ENCODE measurements around the gene CDH13.

CDH13 gene

DNA sequence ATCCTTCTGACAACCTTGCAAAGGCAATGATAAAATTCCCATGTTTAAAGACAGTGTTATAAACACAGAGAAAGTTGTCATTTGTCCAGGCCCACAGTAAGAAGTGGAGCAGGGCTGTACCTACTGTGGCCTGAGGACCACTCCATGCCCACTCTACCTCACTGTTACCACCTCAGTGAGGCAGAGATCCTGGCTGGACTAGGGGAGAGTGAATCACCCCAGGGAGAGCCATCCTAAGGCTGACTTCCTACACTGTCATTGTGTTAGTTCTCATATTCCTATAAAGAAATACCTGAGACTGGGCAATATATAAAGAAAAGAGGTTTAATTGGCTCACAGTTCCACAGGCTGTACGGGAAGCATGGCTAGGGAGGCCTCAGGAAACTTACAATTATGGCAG, 952.3 kb downstream of the CDH13 start:
- Histone ChIP-seq H3K4me3 (ENCODE audit: low read depth, low read length) (no peak overlapping the region), H3K9me3 (ENCODE audit: insufficient read depth, low read depth, low read length) (peaks cover 2% of the 10 kb centered on the region), H2BK5ac (ENCODE audit: low read depth, low read length, poor library complexity) (no peak overlapping the region), H3K4me2 (ENCODE audit: low read length) (no peak overlapping the region), H3K4ac (ENCODE audit: low read depth, low read length) (no peak overlapping the region), H2AK5ac (ENCODE audit: low read length) (no peak overlapping the region), H3K36me3 (ENCODE audit: control insufficient read depth in 1 of 2, insufficient read depth in 2 of 2, low read length in 2 of 2) (no peaks in the 10 kb centered on the region), H3K79me2 (ENCODE audit: control insufficient read depth, insufficient read depth, low read length, poor library complexity) (no peaks in the 10 kb centered on the region), H3K4me1 (ENCODE audit: control insufficient read depth in 1 of 2, insufficient read depth in 2 of 2, low read length in 2 of 2) (no peaks in the 10 kb centered on the region), H3K27me3 (ENCODE audit: insufficient read depth, low read length) (no peaks in the 10 kb centered on the region), H3K14ac (ENCODE audit: low read length) (no peak overlapping the region), H3K79me1 (ENCODE audit: low read length) (no peaks in the 10 kb centered on the region), H3K9ac (ENCODE audit: low read length) (no peak overlapping the region), H2BK120ac (ENCODE audit: insufficient read depth, low read length, poor library complexity) (no peak overlapping the region), H4K12ac (ENCODE audit: low read depth, low read length) (no peak overlapping the region), H3K23ac (ENCODE audit: low read length) (no peak overlapping the region), H2BK12ac (ENCODE audit: low read length) (no peak overlapping the region), H3K18ac (ENCODE audit: low read length) (no peak overlapping the region), H2AFZ (ENCODE audit: insufficient read depth, low read length, poor library complexity) (no peak overlapping the region), H4K8ac (ENCODE audit: low read depth, low read length) (no peak overlapping the region), H4K91ac (ENCODE audit: low read depth, low read length) (no peak overlapping the region), H3K27ac (ENCODE audit: low read depth, low read length) (no peak overlapping the region)
- no peak for DNase-seq
- no CpG with 5 or more reads among the region's 1 CpG for WGBS (ENCODE audit: extremely low coverage, insufficient coverage, insufficient read length)

DNA sequence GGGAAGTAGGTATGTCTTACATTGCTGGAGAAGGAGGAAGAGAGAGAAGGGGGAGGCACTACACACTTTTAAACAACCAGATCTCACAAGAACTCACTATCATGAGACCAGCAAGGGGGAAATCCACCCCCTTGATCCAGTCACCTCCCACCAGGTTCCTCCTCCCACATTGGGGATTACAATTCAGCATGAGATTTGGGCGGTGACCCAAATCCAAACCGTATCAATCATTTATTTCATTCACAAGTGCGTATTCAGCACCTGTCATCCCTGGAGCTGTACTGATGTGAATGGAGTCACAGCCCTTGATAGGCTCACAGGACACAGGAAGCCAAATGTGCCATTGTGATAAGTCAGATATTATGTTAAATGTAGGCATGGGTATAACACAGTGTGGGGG, 952.7 kb downstream of the CDH13 start:
- H2BK5ac ChIP-seq (ENCODE audit: low read depth, low read length, poor library complexity), result no peak overlapping the region
- DNase-seq, result no peak
- H3K9ac ChIP-seq (ENCODE audit: low read length), result no peak overlapping the region
- no peak overlapping the region for H2AK5ac ChIP-seq (ENCODE audit: low read length)
- no peaks in the 10 kb centered on the region for H3K79me2 ChIP-seq (ENCODE audit: control insufficient read depth, insufficient read depth, low read length, poor library complexity)
- H3K4me1 ChIP-seq (ENCODE audit: control insufficient read depth in 1 of 2, insufficient read depth in 2 of 2, low read length in 2 of 2), result no peaks in the 10 kb centered on the region
- WGBS (ENCODE audit: extremely low coverage, insufficient coverage, insufficient read length), result no CpG with 5 or more reads among the region's 3 CpGs
- no peaks in the 10 kb centered on the region for H3K27me3 ChIP-seq (ENCODE audit: insufficient read depth, low read length)
- peaks cover 2% of the 10 kb centered on the region for H3K9me3 ChIP-seq (ENCODE audit: insufficient read depth, low read depth, low read length)
- H3K4ac ChIP-seq (ENCODE audit: low read depth, low read length), result no peak overlapping the region
- no peaks in the 10 kb centered on the region for H3K79me1 ChIP-seq (ENCODE audit: low read length)
- no peak overlapping the region for H3K18ac ChIP-seq (ENCODE audit: low read length)
- H3K14ac ChIP-seq (ENCODE audit: low read length), result no peak overlapping the region
- H2BK120ac ChIP-seq (ENCODE audit: insufficient read depth, low read length, poor library complexity), result no peak overlapping the region
- H4K12ac ChIP-seq (ENCODE audit: low read depth, low read length), result no peak overlapping the region
- no peak overlapping the region for H2AFZ ChIP-seq (ENCODE audit: insufficient read depth, low read length, poor library complexity)
- H3K4me2 ChIP-seq (ENCODE audit: low read length), result no peak overlapping the region
- no peak overlapping the region for H2BK12ac ChIP-seq (ENCODE audit: low read length)
- H3K36me3 ChIP-seq (ENCODE audit: control insufficient read depth in 1 of 2, insufficient read depth in 2 of 2, low read length in 2 of 2), result no peaks in the 10 kb centered on the region
- H4K91ac ChIP-seq (ENCODE audit: low read depth, low read length), result no peak overlapping the region
- H3K27ac ChIP-seq (ENCODE audit: low read depth, low read length), result no peak overlapping the region
- no peak overlapping the region for H4K8ac ChIP-seq (ENCODE audit: low read depth, low read length)
- H3K4me3 ChIP-seq (ENCODE audit: low read depth, low read length), result no peak overlapping the region
- H3K23ac ChIP-seq (ENCODE audit: low read length), result no peak overlapping the region

DNA sequence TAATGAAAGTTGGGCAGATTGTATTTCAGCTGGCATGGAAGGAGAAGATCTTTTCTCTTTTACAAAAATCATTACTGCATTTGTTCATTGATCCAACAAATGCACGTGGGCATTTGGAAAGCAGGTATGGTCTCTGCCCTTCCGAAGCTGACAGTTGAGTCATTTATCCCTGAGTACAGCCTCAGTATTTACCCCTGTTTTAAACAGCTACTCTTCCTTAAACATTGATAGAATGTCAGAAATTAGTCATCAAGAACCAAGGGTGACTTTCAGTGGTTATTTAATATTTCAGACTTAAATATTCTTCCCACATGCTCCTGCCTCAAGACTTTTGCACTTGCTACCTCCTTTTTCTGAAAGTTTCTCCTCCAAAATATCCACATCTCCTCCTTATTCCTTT, 954.3 kb downstream of the CDH13 start:
- Histone ChIP-seq H4K12ac (ENCODE audit: low read depth, low read length) (no peak overlapping the region), H3K27ac (ENCODE audit: low read depth, low read length) (no peak overlapping the region), H2BK12ac (ENCODE audit: low read length) (no peak overlapping the region), H3K79me1 (ENCODE audit: low read length) (no peaks in the 10 kb centered on the region), H2BK120ac (ENCODE audit: insufficient read depth, low read length, poor library complexity) (no peak overlapping the region), H4K8ac (ENCODE audit: low read depth, low read length) (no peak overlapping the region), H3K23ac (ENCODE audit: low read length) (no peak overlapping the region), H3K4me1 (ENCODE audit: control insufficient read depth in 1 of 2, insufficient read depth in 2 of 2, low read length in 2 of 2) (no peaks in the 10 kb centered on the region), H2AFZ (ENCODE audit: insufficient read depth, low read length, poor library complexity) (no peak overlapping the region), H3K4ac (ENCODE audit: low read depth, low read length) (no peak overlapping the region), H3K14ac (ENCODE audit: low read length) (no peak overlapping the region), H4K91ac (ENCODE audit: low read depth, low read length) (no peak overlapping the region), H3K9ac (ENCODE audit: low read length) (no peak overlapping the region), H3K4me2 (ENCODE audit: low read length) (no peak overlapping the region), H2AK5ac (ENCODE audit: low read length) (no peak overlapping the region), H3K18ac (ENCODE audit: low read length) (no peak overlapping the region), H2BK5ac (ENCODE audit: low read depth, low read length, poor library complexity) (no peak overlapping the region), H3K36me3 (ENCODE audit: control insufficient read depth in 1 of 2, insufficient read depth in 2 of 2, low read length in 2 of 2) (no peaks in the 10 kb centered on the region), H3K27me3 (ENCODE audit: insufficient read depth, low read length) (no peaks in the 10 kb centered on the region), H3K79me2 (ENCODE audit: control insufficient read depth, insufficient read depth, low read length, poor library complexity) (no peaks in the 10 kb centered on the region), H3K9me3 (ENCODE audit: insufficient read depth, low read depth, low read length) (no peaks in the 10 kb centered on the region), H3K4me3 (ENCODE audit: low read depth, low read length) (no peak overlapping the region)
- WGBS (ENCODE audit: extremely low coverage, insufficient coverage, insufficient read length), result no CpG with 5 or more reads among the region's 2 CpGs
- DNase-seq, result no peak

DNA sequence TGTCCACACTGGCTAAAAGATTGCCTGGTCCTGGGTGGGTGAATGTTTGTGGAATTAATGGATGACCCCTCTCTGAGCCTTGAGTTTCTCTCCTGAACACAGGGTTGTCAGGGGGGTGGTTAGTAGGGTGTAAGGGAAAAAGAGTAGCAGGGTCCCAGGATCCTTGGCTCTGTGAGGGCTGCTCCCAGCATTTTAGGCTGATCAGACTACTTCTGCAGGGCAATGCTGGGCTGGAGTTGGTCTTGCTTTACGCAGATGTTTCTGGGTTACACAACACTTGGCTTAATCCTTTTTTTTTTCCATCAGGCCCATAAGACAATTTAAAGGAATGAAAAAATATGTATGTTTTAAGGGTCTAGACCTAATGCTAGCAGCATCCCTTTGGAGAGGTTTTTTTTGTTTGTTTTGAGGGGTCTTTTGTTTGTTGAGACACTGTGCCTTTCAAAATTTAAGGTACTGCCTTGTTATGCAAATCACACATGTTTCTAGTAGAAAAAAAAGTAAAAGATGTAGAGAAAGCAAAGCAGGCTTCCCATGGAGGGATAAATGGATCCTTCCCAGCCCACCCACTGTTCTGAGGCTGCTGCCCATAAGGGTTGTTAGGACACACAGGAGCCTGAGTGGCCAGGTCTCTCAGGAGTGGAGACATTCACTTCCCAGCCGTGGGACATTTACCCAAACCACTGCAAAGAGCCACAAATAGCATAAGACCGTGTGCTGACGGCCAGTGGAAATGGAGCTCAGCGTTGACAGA, 955.4 kb downstream of the CDH13 start:
- H3K27me3 ChIP-seq (ENCODE audit: insufficient read depth, low read length), result no peaks in the 10 kb centered on the region
- DNase-seq, result no peak
- no peak overlapping the region for H2AFZ ChIP-seq (ENCODE audit: insufficient read depth, low read length, poor library complexity)
- no peak overlapping the region for H3K14ac ChIP-seq (ENCODE audit: low read length)
- H3K23ac ChIP-seq (ENCODE audit: low read length), result no peak overlapping the region
- H4K91ac ChIP-seq (ENCODE audit: low read depth, low read length), result no peak overlapping the region
- no peak overlapping the region for H4K12ac ChIP-seq (ENCODE audit: low read depth, low read length)
- H2BK5ac ChIP-seq (ENCODE audit: low read depth, low read length, poor library complexity), result no peak overlapping the region
- H3K4me1 ChIP-seq (ENCODE audit: control insufficient read depth in 1 of 2, insufficient read depth in 2 of 2, low read length in 2 of 2), result no peaks in the 10 kb centered on the region
- H2BK120ac ChIP-seq (ENCODE audit: insufficient read depth, low read length, poor library complexity), result no peak overlapping the region
- H3K4me3 ChIP-seq (ENCODE audit: low read depth, low read length), result no peak overlapping the region
- H2AK5ac ChIP-seq (ENCODE audit: low read length), result no peak overlapping the region
- WGBS (ENCODE audit: extremely low coverage, insufficient coverage, insufficient read length), result no CpG with 5 or more reads among the region's 5 CpGs
- no peak overlapping the region for H2BK12ac ChIP-seq (ENCODE audit: low read length)
- H3K4ac ChIP-seq (ENCODE audit: low read depth, low read length), result no peak overlapping the region
- no peaks in the 10 kb centered on the region for H3K36me3 ChIP-seq (ENCODE audit: control insufficient read depth in 1 of 2, insufficient read depth in 2 of 2, low read length in 2 of 2)
- no peak overlapping the region for H4K8ac ChIP-seq (ENCODE audit: low read depth, low read length)
- no peaks in the 10 kb centered on the region for H3K9me3 ChIP-seq (ENCODE audit: insufficient read depth, low read depth, low read length)
- no peak overlapping the region for H3K18ac ChIP-seq (ENCODE audit: low read length)
- no peak overlapping the region for H3K4me2 ChIP-seq (ENCODE audit: low read length)
- H3K9ac ChIP-seq (ENCODE audit: low read length), result no peak overlapping the region
- H3K79me2 ChIP-seq (ENCODE audit: control insufficient read depth, insufficient read depth, low read length, poor library complexity), result no peaks in the 10 kb centered on the region
- H3K27ac ChIP-seq (ENCODE audit: low read depth, low read length), result no peak overlapping the region
- no peaks in the 10 kb centered on the region for H3K79me1 ChIP-seq (ENCODE audit: low read length)

All from trophoblast cell (in vitro differentiated cells and primary cell).